ENCODE measurements around the gene HOXB8.

- no peak for TF ChIP-seq EZH2 (IDR thresholded peaks at IDR 0.05)
- no peak for TF ChIP-seq POLR2AphosphoS5 (IDR thresholded peaks at IDR 0.05; ENCODE audit: borderline replicate concordance, low read depth, low read length)
- no peak for TF ChIP-seq FOXP2 (optimal IDR thresholded peaks at IDR 0.05; ENCODE audit: control extremely low read depth, extremely low read length, insufficient read depth)
Observed at GRCh38 chr17:48588074-48588415, 27.0 kb downstream of the HOXB8 start.
